OCI-LY7 (cell line): ENCODE results near the gene ARHGEF1. TPM values are rescaled to one million over a fixed set of nuclear protein-coding genes. Genes with fewer than 3 reads are reported as not detected.
A peak's percentile ranks its signal among the peaks of the same experiment; 100 is the strongest.

Experiments
- BruUV-seq: library from RNA; stranded (reverse); fragments of 400-500 nt; replicated peaks from 2 replicates; lab custom pipeline; 2021; lab: Mats Ljungman, UMichigan
- CTCF ChIA-PET: fragments of 300-600 bp; sonication (Branson Sonifier 250); formaldehyde crosslinking; loops from one replicate; lab custom pipeline; 2022; ENCODE audit warnings: antibody characterized with exemption; ENCODE audit not compliant: unreplicated experiment; lab: Charles Lee
- POLR2A ChIA-PET: fragments of 300-600 bp; sonication (Branson Sonifier 250); formaldehyde crosslinking; loops from one replicate; lab custom pipeline; 2022; ENCODE audit warnings: antibody characterized with exemption; lab: Charles Lee
- DNase-seq: peaks from one replicate; pipeline ENCODE4 v3.0.0-alpha.2; 2015; ENCODE audit warnings: low spot score
- H2AFZ ChIP-seq: fragments of 200-600 bp; sonication (generic), shearing (Covaris generic); 2 replicates; pipeline ENCODE4 v1.6.1; 2014; ENCODE audit warnings: mild to moderate bottlenecking, antibody characterized with exemption, low read length, moderate library complexity
- H3K27ac ChIP-seq: fragments of 200-600 bp; sonication (generic); 2 replicates; pipeline ENCODE4 v1.5.1; 2014; ENCODE audit warnings: mixed run types, low read depth, mild to moderate bottlenecking, moderate library complexity, low read length, inconsistent platforms; ENCODE audit not compliant: poor library complexity, severe bottlenecking
- H3K36me3 ChIP-seq: fragments of 200-600 bp; sonication (generic); 2 replicates; pipeline ENCODE4 v1.6.1; 2014; ENCODE audit warnings: mild to moderate bottlenecking, antibody characterized with exemption, low read length, moderate library complexity, mixed read lengths; ENCODE audit not compliant: insufficient read depth
- H3K4me1 ChIP-seq: fragments of 200-600 bp; sonication (generic); 2 replicates; pipeline ENCODE4 v1.5.1; 2014; ENCODE audit warnings: mild to moderate bottlenecking, low read length; ENCODE audit not compliant: insufficient read depth, poor library complexity, severe bottlenecking
- H3K4me2 ChIP-seq: fragments of 200-600 bp; sonication (generic); 2 replicates; pipeline ENCODE4 v1.6.1; 2014; ENCODE audit warnings: mild to moderate bottlenecking, low read length
- H3K4me3 ChIP-seq: fragments of 200-600 bp; sonication (generic); 2 replicates; pipeline ENCODE4 v1.5.1; 2014; ENCODE audit warnings: mild to moderate bottlenecking, low read depth, low read length; ENCODE audit not compliant: poor library complexity, severe bottlenecking
- H3K79me2 ChIP-seq: fragments of 200-600 bp; sonication (generic); 2 replicates; pipeline ENCODE4 v1.6.1; 2016; ENCODE audit warnings: low read depth, mild to moderate bottlenecking, low read length, moderate library complexity, mixed read lengths; ENCODE audit not compliant: insufficient read depth
- H3K9me2 ChIP-seq: fragments of 200-600 bp; sonication (generic); 2 replicates; pipeline ENCODE4 v1.6.1; 2016; ENCODE audit warnings: mild to moderate bottlenecking, low read length, mixed read lengths; ENCODE audit not compliant: insufficient read depth
- H3K9me3 ChIP-seq: fragments of 200-600 bp; sonication (generic); 2 replicates; pipeline ENCODE4 v1.6.1; 2014; ENCODE audit warnings: mild to moderate bottlenecking, mixed run types, low read length, mixed read lengths
- H4K20me1 ChIP-seq: fragments of 200-600 bp; sonication (generic); 2 replicates; pipeline ENCODE4 v1.6.1; 2014; ENCODE audit warnings: mild to moderate bottlenecking, antibody characterized with exemption, low read length, moderate library complexity, mixed read lengths; ENCODE audit not compliant: insufficient read depth
- CTCF ChIP-seq: fragments of 200-600 bp; sonication (generic); conservative IDR thresholded peaks from 2 replicates; pipeline ENCODE4 v1.5.1; 2014; ENCODE audit warnings: mild to moderate bottlenecking, antibody characterized with exemption, low read length, moderate library complexity, mixed read lengths
- EZH2phosphoT487 ChIP-seq: fragments of 200-600 bp; sonication (generic); IDR thresholded peaks from 2 replicates; pipeline ENCODE4 v1.6.1; 2018; ENCODE audit warnings: low read depth, borderline replicate concordance, mild to moderate bottlenecking, mixed run types, antibody characterized with exemption, low read length, moderate library complexity, mixed read lengths
- intact Hi-C: fragments of 100-400 bp; cut with micrococcal nuclease; formaldehyde crosslinking; loops from one replicate; pipeline ENCODE4 v1.10.0; 2022; ENCODE audit not compliant: unreplicated experiment
- total RNA-seq, 2 experiments: library from RNA; depleted of rRNA in 1 of 2; stranded (reverse); fragments of >200 nt in 1 of 2; shearing (Covaris generic) in 1 of 2; gene quantifications; 2 replicates each; pipeline ENCODE4 v1.2.3, GENCODE V29; 2014 to 2022

Gene ARHGEF1
- total RNA-seq, 2 experiments from 2014 or later, result 96.9 to 297 TPM

- Histone ChIP-seq H4K20me1 (no peaks in the 10 kb centered on the region), H3K79me2 (no peaks in the 10 kb centered on the region), H2AFZ (no peak overlapping the region), H3K4me1 (peaks cover 40% of the 10 kb centered on the region), H3K36me3 (0 out of 2 replicates have a peak, but pooled peaks cover 2% of the 10 kb centered on the region), H3K27ac (no peak overlapping the region), H3K4me2 (no peak overlapping the region), H3K9me3 (no peaks in the 10 kb centered on the region), H3K9me2 (no peaks in the 10 kb centered on the region), H3K4me3 (no peak overlapping the region)
- POLR2A ChIA-PET, result no interaction called here
- CTCF ChIA-PET, result no interaction called here
- intact Hi-C loops, result no loop called here
- BruUV-seq, result TSS peak; percentile 63
- no peak for TF ChIP-seq EZH2phosphoT487
- no peak for TF ChIP-seq CTCF
- DNase-seq, result no peak
These were observed 41.5 kb downstream of the ARHGEF1 start for GRCh38 chr19:41924151-41925145.

GRCh38 chr19:41925208-41926003, 42.4 kb downstream of the ARHGEF1 start:
- ChIA-PET CTCF (no interaction called here), POLR2A (no interaction called here)
- Histone ChIP-seq H2AFZ (no peak overlapping the region), H4K20me1 (no peaks in the 10 kb centered on the region), H3K4me2 (no peak overlapping the region), H3K9me3 (no peaks in the 10 kb centered on the region), H3K9me2 (no peaks in the 10 kb centered on the region), H3K27ac (no peak overlapping the region), H3K4me3 (no peak overlapping the region), H3K79me2 (no peaks in the 10 kb centered on the region), H3K36me3 (0 out of 2 replicates have a peak, but pooled peaks cover 2% of the 10 kb centered on the region), H3K4me1 (peaks cover 49% of the 10 kb centered on the region)
- intact Hi-C loops, result no loop called here
- TF ChIP-seq CTCF (no peak), EZH2phosphoT487 (no peak)
- no peak for DNase-seq
- BruUV-seq, result no TSS peak
